ENCODE measurements around the gene ULK3.

Gene ULK3

GRCh38 chr15:74820056-74820455, 22.9 kb downstream of the ULK3 start:
- DNase-seq: no peak

GRCh38 chr15:74817370-74817737, 25.6 kb downstream of the ULK3 start:
- no peak for DNase-seq

- no peak for DNase-seq
These were observed 26.2 kb downstream of the ULK3 start for GRCh38 chr15:74816624-74817369.

- no peak for DNase-seq
These were observed 27.0 kb downstream of the ULK3 start for GRCh38 chr15:74815961-74816360.

- DNase-seq: no peak
These were observed 27.6 kb downstream of the ULK3 start for GRCh38 chr15:74815121-74815934.

GRCh38 chr15:74812533-74812932, 30.4 kb downstream of the ULK3 start, which contains the start of gene LMAN1L:
LMAN1L (plus strand) TSS chr15:74812835; CDS start chr15:74812855, 20 bp downstream.
- DNase-seq: no peak

- no peak for DNase-seq
These were observed 33.0 kb downstream of the ULK3 start for GRCh38 chr15:74809956-74810355.

GRCh38 chr15:74809242-74809641, 33.7 kb downstream of the ULK3 start:
- DNase-seq: no peak

- no peak for DNase-seq
These were observed 34.1 kb downstream of the ULK3 start for GRCh38 chr15:74808840-74809229.

- no peak for DNase-seq
These were observed 34.7 kb downstream of the ULK3 start for GRCh38 chr15:74808078-74808839.

- no peak for DNase-seq
These were observed 35.7 kb downstream of the ULK3 start for GRCh38 chr15:74807282-74807681.

- no peak for DNase-seq
These were observed 38.0 kb downstream of the ULK3 start for GRCh38 chr15:74804935-74805334.

- no peak for DNase-seq
These were observed 40.0 kb downstream of the ULK3 start for GRCh38 chr15:74802862-74803447.

GRCh38 chr15:74802290-74802689, 40.7 kb downstream of the ULK3 start:
- DNase-seq: no peak

- no peak for DNase-seq
These were observed 41.5 kb downstream of the ULK3 start for GRCh38 chr15:74801311-74801997.

- no peak for DNase-seq
These were observed 42.3 kb downstream of the ULK3 start for GRCh38 chr15:74800559-74801094.

- DNase-seq: peak; percentile 75
These were observed 42.9 kb downstream of the ULK3 start for GRCh38 chr15:74799856-74800558.

- no peak for DNase-seq
These were observed 43.6 kb downstream of the ULK3 start for GRCh38 chr15:74799255-74799855.

GRCh38 chr15:74798388-74799254, 44.3 kb downstream of the ULK3 start:
- DNase-seq: no peak

Data from stimulated activated naive CD4-positive, alpha-beta T cell treated with Interleukin-2 at 50 U/mL for 16 hours (primary cell).